Measurements from ENCODE around the gene ETV3L.

The ETV3L gene

DNA sequence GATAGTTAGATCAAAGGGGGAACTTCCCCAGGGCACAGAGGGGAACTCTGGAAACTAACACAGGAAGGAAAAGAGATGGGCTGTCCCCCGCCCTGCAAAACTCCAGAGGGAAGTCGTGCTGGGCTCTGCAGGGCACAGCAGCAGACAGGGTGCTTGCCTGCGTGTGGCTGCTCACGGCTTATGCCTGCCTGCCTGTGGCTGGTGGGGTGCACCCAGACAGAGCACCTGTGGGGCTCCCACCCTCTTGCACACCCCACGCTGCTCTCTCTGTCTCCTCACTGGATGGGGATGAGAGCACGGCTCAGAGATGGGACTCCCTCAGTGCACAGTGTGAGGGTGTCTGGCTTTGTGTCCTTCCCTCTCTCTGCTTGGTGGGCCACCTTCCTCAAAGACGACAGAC lies 13.5 kb upstream of the ETV3L start:
- DNase-seq (ENCODE audit: low read depth): no peak
- H3K4me3 ChIP-seq (ENCODE audit: control insufficient read depth, low read depth, low read length): no peak overlapping the region

DNA sequence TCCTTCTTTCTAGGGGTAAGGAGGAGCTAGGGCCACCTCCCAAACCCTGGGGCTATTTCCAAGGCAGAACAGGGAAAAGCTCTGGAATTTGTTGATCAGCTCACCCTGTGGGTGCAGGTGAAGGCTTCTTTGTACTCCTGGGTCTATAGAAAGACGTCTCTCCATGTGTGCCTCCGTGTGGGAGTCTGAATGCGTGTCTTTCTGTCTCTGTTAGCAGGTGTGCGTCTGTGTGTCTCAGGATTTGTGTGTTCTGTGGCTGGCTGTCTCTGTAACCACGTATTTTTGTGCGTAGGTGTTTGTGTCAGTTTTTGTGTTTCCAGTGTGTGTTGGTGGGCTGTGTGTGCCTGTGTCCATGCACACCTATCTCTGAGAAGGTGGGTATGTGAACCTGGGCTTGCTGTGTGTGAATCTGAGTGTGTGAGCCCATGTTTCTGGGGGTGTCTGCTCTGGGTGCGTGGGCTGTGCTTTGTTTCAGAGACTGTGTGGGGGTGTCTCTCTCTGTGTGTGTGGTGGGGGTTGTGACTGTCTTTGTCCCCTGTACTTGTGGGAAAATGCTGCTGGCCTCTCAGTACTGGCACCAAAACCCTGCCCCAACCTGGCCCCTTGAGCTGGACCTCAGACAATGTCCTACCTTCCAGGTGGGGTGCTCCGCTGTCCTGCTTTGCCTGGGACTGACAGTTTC lies 12.7 kb upstream of the ETV3L start:
- TF ChIP-seq, protein P1, sequence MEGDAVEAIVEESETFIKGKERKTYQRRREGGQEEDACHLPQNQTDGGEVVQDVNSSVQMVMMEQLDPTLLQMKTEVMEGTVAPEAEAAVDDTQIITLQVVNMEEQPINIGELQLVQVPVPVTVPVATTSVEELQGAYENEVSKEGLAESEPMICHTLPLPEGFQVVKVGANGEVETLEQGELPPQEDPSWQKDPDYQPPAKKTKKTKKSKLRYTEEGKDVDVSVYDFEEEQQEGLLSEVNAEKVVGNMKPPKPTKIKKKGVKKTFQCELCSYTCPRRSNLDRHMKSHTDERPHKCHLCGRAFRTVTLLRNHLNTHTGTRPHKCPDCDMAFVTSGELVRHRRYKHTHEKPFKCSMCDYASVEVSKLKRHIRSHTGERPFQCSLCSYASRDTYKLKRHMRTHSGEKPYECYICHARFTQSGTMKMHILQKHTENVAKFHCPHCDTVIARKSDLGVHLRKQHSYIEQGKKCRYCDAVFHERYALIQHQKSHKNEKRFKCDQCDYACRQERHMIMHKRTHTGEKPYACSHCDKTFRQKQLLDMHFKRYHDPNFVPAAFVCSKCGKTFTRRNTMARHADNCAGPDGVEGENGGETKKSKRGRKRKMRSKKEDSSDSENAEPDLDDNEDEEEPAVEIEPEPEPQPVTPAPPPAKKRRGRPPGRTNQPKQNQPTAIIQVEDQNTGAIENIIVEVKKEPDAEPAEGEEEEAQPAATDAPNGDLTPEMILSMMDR (IDR thresholded peaks at IDR 0.05; ENCODE audit: control insufficient read depth, insufficient read depth, low read depth, low read length, missing control alignments): no peak
- no peak overlapping the region for H3K4me3 ChIP-seq (ENCODE audit: control insufficient read depth, low read depth, low read length)
- no peak for DNase-seq (ENCODE audit: low read depth)

More for the DNA sequence above, 13.5 kb upstream of the ETV3L start:
- TF ChIP-seq, protein P1 (IDR thresholded peaks at IDR 0.05; ENCODE audit: control insufficient read depth, insufficient read depth, low read depth, low read length, missing control alignments): no peak

DNA sequence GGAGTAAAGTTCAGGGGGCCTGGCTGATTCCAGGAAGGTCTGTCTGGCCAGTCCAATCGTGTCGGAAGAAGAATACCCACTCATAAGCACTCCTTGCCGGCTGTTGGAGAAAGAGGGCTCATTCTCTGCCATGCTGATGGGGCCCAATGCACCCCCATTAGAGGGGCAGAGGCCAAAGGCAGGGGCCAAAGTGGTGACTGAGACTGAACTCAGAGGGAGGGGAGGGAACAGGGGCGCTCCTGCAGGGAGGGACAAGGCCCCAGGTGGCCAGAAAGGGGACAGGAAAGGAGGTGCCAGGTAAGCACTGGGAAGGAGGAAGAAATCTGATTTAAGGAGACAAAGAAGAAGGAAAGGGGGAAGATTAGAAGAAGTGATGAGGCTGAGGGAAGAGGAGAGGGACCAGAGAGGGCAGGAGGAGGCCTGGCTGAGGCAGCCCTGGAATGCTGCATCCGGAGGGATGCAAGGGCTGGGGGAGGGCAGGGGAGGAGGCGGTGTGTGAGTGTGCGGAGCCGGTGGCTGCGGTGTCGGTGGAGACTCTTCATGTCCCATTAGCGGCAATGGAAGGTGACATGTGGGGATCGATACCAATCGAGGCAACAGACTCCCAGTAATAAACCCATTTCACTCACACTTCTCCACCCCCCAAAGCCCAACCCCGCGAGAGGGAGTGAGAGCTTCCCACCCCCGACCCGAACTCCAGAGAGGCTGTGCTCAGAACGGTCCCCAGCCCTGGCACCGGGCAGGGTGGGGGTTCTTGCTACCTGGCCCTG lies 12.0 kb upstream of the ETV3L start:
- H3K4me3 ChIP-seq (ENCODE audit: control insufficient read depth, low read depth, low read length): no peak overlapping the region
- DNase-seq (ENCODE audit: low read depth): no peak
- TF ChIP-seq, protein P1 (IDR thresholded peaks at IDR 0.05; ENCODE audit: control insufficient read depth, insufficient read depth, low read depth, low read length, missing control alignments): no peak

DNA sequence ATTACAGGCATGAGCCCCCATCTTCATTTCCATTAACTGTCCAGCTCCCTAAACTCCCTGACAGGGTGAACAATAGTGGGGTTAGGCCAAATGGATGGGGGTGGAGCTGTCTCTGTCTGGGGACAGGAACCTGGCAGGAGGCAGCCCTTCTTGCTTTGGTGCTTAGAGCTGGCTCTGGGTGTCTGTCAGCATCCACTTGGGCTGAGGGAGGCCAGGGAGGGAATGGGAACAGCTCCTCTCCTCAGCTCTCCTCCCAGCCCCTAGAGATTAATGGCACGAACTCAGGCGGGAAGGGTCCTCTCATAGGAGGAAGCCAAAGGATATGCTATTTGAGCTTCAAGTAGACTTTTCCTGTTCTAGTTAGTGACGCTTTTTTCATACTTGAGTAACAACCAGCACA lies 11.1 kb upstream of the ETV3L start:
- TF ChIP-seq, protein P1 (IDR thresholded peaks at IDR 0.05; ENCODE audit: control insufficient read depth, insufficient read depth, low read depth, low read length, missing control alignments): no peak
- no peak overlapping the region for H3K4me3 ChIP-seq (ENCODE audit: control insufficient read depth, low read depth, low read length)
- no peak for DNase-seq (ENCODE audit: low read depth)

DNA sequence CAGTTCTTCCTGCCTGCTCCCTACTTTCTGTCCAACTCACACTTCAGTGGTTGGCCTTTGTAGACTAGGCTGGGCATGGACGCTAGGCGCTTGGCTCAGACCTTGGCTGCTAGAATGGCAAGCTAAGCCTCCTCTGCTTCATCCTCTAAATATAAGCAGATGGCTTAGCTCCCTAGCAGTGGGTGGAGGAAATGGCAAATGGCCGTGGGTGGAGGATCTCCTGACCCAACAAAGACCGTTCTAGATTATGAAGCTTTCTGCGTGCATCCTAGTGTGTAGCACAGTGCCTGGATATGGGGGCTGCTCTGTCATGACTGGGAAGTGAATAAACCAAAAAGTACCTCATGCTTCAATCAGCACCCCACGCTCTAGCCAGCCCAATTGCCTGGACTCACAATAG lies 10.4 kb upstream of the ETV3L start:
- no peak overlapping the region for H3K4me3 ChIP-seq (ENCODE audit: control insufficient read depth, low read depth, low read length)
- TF ChIP-seq, protein P1 (IDR thresholded peaks at IDR 0.05; ENCODE audit: control insufficient read depth, insufficient read depth, low read depth, low read length, missing control alignments): no peak
- DNase-seq (ENCODE audit: low read depth): no peak

GRCh38 chr1:157108448-157108847 lies 8.8 kb upstream of the ETV3L start:
- TF ChIP-seq, protein P1 (IDR thresholded peaks at IDR 0.05; ENCODE audit: control insufficient read depth, insufficient read depth, low read depth, low read length, missing control alignments): no peak
- H3K4me3 ChIP-seq (ENCODE audit: control insufficient read depth, low read depth, low read length): no peak overlapping the region
- DNase-seq (ENCODE audit: low read depth): no peak
